Activated CD4-positive, alpha-beta T cell treated with anti-CD3 and anti-CD28 coated beads for 24 hours (primary cell): ENCODE data around the gene SSC5D.

ENCODE experiments used
- DNase-seq, 2 donors: peaks; one replicate each; pipeline ENCODE4 v3.0.0-alpha.2; 2020; ENCODE audit warnings: low read depth in 2 of 2

SSC5D gene

DNA sequence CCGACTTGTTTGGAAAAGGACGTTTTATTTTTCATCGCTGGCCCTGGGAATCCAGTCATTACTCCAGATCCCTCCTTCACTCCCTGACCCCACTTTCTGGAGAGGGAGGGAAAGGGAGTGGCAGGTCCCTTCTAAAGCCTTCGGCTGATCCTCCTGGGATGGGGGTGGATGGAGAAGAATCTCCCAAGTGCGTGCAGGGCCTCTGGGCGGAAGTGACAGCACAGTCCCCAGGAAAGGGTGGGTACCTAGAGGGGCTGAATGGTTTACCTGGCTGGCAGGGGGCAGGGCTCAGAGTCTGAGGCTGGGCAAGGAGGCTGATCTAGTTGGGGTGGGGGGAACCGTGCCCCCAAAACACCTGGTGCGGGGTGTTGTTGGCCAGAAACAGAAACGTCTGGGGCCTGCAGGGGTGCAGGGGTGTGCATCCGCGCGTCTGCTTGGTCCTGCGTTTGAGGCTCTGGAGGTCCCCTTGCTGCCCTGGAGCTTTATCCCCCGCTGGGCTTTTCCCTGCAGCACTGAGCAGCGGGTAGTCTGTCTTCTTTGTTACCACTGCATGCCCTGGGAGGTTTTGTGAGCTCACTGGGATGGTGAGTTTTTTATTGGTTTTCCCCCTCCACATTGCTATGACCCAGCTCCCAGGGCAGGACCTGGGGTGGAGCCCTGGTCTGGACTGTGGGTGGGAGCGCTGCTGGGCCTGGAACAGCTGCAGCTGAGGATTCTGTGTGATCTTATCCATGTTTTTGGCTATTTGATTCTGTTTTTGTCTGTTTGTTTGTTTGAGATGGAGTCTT lies 14.8 kb upstream of the SSC5D start:
- DNase-seq, result no peak

DNA sequence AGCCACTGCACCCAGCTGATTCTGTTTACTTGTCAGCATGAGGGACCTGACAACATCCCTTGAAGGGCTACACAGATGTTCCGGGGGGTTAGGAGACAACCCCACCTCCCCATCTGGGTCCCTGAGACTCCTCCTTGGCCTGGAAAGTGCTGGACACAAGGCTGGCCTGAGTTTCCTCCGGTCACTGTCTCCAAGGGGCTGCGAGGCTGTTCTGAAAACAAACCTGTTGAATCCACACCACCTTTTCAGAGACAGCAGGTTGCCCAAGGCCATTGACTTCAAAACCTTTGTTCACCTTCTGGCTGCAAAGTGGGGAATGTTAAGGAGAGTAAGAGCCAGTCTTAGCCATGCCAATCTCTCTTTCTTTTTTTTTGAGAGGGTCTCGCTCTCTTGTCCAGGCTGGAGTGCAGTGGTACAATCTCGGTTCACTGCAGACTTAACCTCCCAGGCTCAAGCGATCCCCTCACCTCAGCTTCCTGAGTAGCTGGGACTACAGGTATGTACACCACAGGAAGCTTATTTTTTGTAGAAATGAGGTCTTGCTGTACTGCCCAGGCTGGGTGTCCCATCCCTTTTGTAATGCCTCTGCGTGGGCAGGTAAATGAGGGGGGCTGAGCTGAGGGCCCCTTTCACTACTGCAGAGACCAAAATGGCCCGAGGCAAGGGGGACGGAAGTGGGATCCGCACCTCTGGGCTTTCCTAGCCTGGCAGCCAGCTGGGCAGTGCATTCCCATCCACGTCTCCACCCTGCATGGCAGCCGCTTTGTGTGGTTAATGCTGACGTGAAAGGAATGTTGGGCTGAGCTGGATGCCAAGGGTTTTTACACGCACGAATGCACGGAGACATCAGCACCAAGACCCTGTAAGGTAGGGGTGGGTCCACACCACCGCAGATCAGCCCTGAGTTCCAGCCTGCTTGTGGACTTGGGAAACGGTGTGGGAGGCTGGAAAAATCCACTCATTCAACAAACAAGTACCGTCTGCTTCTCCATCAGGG lies 13.7 kb upstream of the SSC5D start:
- DNase-seq, result no peak

DNA sequence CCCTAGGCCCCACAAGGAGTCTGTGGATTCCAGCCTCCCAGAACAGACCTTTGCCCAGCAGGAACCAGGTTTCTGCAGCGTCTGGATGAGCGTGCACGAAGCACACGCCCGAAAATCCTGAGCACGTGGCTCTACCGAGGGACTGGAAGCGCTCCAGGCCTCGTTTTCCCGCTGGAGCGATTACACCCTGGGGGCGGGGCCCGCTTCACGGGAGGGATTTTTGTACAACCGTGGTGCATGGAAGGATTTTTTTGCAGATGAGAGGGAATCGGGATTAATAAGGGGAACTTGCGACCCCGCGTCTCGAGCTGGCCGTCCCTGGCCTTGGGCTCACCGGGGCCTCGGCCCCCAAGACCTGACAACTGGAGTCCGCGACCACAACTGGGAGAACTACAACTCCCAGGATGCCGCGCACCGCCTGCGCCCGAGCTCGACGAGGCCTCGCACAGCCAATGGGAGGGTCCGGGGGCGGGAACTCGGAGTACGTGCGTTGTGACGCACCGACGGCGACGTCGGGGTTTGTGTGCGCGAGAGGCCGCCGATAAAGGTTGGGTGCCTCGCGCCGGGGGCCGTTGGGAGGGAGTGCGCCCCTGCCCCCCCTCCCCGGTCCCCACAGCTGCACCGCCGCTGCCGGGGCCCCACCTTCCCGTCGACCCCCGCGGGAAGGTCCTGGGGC lies 12.0 kb upstream of the SSC5D start, which contains the start of gene ZNF628:
TSS of gene ZNF628 (plus strand) at position 518 of the 676 bp plus-strand sequence. CDS start 3,294 bp downstream, outside the sequence.
- DNase-seq, result peak; percentile 95 to 98

DNA sequence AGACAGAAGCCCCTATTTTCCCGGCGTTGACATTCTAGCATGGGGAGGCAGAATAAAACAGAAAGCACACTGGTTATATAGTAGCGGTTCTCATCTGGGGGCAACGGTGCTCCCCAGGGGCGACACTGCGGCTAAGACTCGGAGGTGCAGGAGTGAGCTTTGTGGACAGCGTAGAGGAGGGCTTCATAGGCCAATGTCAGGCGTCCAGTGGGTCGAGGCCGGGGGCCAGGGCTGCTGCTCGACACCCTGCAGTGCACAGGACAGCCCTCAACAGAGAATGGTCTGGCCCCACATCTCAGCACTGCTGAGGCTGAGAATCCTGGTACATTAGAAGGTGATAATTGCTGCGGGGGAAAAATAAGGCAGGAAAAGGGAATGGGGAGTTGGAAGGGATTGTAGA lies 10.3 kb upstream of the SSC5D start:
- no peak for DNase-seq

DNA sequence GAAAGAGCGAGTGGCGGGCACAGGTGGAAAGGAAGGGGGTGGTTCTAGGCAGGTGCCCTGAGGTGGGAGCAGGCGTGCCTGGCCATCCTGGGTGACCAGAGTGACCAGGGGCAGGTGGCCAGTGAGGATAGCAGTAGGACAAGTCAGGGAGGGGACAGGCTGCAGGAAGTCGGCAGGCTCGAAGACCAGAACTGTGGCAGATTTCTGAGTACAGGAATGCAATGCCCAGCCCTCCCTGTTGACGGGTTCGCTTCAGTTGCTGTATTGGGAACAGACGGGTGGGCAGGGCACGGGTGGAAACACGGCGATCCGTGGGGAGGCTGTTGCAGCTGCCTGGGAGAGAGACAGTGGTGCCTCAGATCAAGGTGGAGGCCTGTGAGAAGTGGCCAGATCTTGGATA lies 9.9 kb upstream of the SSC5D start:
- DNase-seq, result no peak

DNA sequence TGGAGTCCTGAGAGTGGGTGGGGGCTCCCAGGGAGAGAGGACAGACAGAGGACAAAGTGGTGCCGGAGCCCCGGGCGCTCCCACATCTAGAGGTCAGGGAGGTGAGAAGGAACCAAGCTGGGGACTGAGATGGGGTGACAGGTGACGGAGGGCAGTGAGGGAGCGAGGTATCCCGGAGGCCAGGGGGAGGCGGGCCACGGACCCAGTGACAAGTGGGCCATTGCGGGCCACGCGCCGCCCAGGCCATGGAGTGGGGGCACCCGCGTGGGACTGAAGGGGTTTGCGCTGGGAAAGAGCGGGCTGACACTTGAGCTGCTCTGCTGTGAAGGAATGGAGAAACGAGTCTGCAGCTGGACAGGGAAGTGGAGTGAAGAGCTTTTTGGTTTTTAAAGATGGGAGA lies 9.2 kb upstream of the SSC5D start:
- no peak for DNase-seq

DNA sequence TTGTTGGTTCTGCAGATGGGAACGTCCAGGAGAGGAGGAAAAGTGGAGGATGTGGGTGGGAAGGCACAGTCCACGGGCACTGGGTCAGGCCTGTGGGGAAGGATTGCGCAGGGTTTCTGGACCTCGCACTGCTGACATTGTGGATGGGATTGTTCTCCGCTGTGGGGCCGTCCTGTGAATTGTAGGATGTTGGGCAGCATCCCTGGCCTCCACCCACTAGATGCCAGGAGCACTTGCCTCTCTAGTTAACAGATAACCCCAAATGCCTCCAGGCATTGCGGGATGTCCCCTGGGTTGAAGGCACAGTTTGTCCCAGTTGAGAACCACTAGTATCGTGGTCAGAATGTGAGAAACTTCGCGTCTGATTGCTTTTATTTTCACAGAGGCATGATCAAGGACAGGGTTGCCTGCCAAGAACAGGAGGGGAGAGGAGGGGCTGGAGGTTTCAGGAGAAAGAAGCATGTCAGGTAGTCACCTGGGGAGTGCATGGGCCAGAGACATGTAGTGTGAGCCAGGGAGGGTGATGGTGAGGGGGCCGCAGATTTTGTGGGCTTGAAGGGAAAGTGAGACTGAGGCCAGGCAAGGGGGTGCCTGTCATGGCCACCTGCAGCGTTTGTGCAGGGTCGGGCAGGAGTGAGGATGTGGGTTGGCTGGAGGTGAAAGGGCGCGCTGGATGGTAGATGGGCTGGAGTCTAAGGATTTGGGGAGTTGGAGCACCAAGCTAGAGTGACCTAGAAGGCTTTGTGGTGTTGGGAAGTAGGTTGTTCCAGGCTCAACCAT lies 8.6 kb upstream of the SSC5D start:
- DNase-seq, result no peak

DNA sequence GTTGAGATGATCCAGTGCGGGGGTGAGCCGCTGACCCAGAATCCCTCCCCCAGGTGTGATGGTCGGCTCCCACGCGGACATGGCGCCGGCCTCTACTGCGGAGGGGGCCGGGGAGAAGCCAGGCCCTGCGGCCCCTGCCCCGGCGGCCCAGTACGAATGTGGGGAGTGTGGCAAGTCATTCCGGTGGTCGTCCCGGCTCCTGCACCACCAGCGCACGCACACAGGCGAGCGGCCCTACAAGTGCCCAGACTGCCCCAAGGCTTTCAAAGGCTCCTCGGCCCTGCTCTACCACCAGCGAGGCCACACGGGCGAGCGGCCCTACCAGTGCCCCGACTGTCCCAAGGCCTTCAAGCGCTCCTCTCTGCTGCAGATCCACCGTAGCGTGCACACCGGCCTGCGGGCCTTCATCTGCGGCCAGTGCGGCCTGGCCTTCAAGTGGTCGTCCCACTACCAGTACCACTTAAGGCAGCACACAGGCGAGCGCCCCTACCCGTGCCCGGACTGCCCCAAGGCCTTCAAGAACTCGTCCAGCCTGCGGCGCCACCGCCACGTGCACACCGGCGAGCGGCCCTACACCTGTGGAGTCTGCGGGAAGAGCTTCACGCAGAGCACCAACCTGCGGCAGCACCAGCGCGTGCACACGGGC lies 7.0 kb upstream of the SSC5D start:
- no peak for DNase-seq

DNA sequence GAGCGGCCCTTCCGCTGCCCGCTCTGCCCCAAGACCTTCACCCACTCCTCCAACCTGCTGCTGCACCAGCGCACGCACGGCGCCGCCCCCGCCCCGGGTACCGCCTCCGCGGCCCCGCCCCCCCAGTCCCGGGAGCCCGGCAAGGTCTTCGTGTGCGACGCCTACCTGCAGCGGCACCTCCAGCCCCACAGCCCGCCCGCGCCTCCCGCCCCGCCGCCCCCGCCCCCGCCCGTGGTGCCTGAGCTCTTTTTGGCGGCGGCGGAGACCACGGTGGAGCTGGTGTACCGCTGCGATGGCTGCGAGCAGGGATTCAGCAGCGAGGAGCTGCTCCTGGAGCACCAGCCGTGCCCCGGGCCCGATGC lies 6.5 kb upstream of the SSC5D start:
- DNase-seq, result no peak

DNA sequence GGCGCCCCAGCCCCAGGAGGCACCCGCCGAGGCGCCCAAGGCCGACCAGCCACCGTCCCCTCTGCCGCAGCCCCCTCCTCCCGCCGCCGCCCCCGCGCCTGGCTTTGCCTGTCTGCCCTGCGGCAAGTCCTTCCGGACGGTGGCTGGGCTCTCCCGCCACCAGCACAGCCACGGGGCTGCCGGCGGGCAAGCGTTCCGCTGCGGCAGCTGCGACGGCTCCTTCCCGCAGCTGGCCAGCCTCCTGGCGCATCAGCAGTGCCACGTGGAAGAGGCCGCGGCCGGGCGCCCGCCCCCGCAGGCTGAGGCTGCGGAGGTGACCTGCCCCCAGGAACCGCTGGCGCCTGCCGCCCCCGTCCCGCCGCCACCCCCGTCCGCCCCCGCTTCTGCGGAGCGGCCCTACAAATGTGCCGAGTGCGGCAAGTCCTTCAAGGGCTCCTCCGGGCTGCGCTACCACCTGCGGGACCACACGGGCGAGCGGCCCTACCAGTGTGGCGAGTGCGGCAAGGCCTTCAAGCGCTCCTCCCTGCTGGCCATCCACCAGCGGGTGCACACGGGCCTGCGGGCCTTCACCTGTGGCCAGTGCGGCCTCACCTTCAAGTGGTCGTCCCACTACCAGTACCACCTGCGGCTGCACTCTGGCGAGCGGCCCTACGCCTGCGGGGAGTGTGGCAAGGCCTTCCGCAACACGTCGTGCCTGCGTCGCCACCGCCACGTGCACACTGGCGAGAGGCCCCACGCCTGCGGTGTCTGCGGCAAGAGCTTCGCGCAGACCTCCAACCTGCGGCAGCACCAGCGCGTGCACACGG lies 5.9 kb upstream of the SSC5D start:
- DNase-seq, result no peak

DNA sequence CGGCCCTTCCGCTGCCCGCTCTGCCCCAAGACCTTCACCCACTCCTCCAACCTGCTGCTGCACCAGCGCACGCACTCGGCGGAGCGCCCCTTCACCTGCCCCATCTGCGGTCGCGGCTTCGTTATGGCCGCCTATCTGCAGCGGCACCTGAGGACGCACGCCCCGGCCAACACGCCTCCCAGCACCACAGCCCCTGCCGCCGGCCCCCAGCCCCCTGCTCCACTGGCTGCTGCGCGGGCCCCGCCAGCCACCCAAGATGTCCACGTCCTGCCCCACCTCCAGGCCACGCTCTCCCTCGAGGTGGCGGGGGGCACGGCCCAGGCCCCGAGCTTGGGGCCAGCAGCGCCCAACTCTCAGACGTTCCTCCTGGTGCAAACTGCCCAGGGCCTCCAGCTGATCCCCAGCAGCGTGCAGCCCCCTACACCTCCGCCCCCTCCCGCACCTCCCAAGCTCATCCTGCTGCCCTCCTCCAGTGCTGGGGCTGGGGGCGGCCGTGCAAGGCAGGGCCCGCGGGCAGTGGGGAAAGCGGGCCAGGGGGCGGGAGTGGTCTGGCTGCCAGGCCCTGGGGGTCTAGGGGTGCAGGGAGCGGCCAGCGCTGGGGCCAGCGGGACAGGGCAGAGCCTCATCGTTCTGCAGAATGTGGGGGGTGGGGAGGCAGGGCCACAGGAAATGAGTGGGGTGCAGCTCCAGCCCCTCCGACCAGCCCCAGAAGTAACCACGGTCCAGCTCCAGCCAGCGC lies 5.1 kb upstream of the SSC5D start:
- no peak for DNase-seq

DNA sequence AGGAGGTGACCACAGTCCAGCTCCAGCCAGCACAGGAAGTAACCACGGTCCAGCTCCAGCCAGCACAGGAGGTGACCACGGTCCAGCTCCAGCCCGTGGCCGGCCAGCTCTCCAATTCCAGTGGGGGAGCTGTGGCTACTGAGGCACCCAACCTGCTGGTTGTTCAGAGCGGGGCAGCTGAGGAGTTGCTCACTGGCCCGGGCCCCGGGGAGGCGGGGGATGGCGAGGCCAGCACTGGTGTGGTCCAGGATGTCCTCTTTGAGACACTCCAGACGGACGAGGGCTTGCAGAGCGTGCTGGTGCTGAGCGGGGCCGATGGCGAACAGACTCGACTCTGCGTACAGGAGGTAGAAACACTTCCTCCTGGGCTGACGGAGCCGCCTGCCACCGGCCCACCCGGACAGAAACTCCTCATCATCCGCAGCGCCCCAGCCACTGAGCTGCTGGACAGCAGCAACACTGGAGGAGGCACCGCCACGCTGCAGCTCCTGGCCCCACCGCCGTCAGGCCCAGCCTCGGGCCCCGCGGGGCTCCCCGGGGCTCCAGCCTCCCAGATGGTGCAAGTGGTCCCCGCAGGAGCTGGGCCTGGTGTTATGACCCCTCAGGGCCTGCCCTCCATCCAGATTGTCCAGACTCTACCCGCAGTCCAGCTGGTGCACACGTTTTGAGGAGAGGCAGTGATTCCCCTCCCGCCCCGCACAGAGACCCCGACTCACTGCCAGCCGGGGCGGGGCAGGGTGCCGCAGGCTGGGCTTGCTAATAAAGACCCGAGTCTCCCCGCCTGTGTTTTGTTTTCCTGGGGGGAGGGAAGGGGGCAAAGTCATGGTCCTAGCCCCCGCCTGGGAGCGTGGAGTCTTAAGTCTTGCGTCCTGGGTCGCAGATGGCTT lies 4.3 kb upstream of the SSC5D start:
- no peak for DNase-seq

DNA sequence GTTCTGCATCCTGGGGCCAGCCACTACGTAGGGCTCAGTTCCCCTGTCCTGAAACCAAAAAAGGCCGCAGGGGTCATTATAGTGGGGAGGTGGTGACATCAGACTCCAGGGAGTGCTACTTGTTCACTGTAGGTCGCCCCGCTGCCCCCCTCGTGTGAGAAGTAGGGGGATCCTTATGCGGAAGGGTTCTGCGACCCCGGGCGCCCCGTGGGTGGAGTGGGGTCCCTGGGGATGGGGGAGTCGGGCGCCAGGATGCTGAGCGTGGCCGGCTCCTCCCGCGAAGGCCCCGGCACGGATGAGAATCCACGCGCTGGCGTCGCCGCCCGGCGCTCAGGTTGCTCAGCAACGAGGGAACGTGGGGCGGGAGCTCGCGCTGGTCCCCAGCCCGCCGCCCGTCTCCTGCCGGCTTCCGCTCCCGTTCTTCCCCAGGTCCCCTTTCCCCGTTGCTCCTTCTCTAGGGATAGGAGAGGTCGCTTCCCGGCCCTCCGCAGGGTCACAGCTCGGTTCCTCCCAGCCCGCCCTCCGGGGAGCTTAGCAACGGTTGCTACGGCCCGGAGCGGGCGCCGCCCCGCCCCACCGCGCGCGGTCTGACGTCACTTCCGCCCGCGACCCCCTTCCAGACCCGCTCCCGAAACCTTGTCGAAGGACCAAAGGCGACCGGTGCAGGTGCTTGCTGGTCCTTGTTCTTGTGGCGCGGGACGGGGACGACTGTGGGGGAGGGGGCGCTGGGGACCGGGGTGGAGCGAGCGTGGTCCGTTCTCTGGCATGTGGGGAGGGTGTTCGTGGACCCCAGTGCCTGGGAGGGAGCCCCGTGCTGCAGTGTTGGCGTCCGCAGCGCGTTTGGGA lies 3.4 kb upstream of the SSC5D start, which contains the start of gene NAT14:
TSS of gene NAT14 (plus strand) at position 596 of the 846 bp plus-strand sequence. CDS start 521 bp downstream, outside the sequence.
- peak in 1 of 2 donors; percentile 51 for DNase-seq

DNA sequence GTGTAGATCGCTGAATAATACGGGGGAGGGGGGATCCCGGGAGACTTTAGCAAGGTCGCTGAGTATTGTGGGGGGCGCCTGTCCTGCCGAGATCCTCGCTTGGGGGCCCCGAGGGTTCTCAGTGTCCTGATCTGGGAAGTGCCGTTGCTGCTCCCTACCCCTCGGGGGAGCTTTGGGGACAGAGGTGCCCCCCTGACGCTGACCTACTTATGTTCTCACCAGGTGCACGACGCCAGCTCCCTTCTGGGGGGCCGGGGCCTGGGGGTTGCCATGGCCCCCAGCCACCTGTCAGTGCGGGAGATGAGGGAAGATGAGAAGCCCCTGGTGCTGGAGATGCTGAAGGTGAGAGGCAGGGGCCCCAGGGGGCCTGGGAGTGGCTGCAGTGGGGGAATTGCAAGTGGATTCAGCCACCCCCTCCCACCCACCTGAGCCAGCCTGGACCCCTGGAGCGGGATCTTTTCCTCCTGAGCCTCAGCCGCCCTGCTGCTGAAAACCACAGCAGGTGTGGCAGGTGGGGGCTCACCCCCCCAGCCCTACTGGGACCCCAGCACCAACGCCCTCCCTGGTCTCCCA lies 2.7 kb upstream of the SSC5D start:
- DNase-seq, result no peak

DNA sequence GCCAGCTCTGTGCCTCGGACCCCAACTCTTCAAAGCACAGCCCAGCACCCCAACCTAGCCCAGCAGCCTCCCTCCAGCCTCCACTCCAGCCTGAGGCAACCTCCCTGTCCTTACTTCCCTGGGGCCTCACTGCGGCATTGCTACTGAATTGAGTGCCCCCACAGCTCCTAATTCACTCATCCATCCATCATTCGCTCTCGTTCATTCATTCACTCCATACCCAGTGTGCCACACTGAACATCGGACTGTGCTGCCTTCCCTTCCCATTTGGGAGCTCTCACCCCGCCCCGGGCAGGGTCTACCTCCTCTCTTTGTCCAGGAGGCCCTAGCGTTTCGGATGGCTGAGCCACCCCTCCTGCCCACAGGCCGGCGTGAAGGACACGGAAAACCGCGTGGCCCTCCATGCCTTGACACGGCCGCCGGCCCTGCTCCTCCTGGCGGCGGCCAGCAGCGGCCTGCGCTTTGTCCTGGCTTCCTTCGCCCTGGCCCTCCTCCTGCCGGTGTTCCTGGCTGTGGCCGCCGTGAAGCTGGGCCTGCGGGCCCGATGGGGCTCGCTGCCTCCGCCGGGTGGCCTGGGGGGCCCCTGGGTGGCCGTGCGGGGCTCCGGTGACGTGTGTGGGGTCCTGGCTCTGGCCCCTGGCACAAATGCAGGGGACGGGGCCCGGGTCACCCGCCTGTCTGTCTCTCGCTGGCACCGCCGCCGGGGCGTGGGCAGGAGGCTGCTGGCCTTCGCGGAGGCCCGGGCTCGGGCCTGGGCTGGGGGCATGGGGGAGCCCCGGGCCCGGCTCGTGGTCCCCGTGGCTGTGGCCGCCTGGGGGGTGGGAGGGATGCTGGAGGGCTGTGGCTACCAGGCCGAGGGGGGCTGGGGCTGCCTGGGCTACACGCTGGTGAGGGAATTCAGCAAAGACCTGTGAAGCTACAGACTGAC lies 1.9 kb upstream of the SSC5D start:
- DNase-seq, result no peak
